HEK293 (cell line): ENCODE measurements around the gene DACH2.

Experiments used
- CTCF ChIA-PET: fragments of 350-600 bp; formaldehyde crosslinking; extraction: SDS; loops from one replicate; lab custom pipeline; 2021; ENCODE audit warnings: antibody characterized with exemption; lab: Yijun Ruan, JAX
- POLR2A ChIA-PET: fragments of 300-600 bp; formaldehyde crosslinking; extraction: SDS; loops from one replicate; lab custom pipeline; 2020; ENCODE audit warnings: antibody characterized with exemption, inconsistent platforms; lab: Yijun Ruan, JAX
- H3K27ac ChIP-seq: fragments of 200-500 bp; sonication (Bioruptor generic); 2 replicates; pipeline ENCODE4 v1.5.1; 2014; ENCODE audit warnings: low read depth, low read length, control low read depth, inconsistent platforms; ENCODE audit errors: extremely low read depth
- H3K36me3 ChIP-seq, 2 experiments: fragments of 200-500 bp in 1 of 2; sonication (Bioruptor generic) in 1 of 2; 1 replicate in 1 of 2; 2 replicates in 1 of 2; pipeline ENCODE4 v1.5.1; 2014 to 2017; ENCODE audit warnings: inconsistent platforms in 2 of 2, low read length in 2 of 2; ENCODE audit not compliant: control insufficient read depth in 2 of 2, insufficient read depth in 1 of 2
- H3K4me1 ChIP-seq: fragments of 200-500 bp; sonication (Bioruptor generic); 2 replicates; pipeline ENCODE4 v1.5.1; 2014; ENCODE audit warnings: mild to moderate bottlenecking, low read length, inconsistent platforms; ENCODE audit not compliant: control insufficient read depth, insufficient read depth
- H3K4me3 ChIP-seq: 2 replicates; pipeline ENCODE4 v1.5.1; 2011; ENCODE audit warnings: low read depth, mild to moderate bottlenecking, control low read depth, low read length, moderate library complexity
- H3K9me3 ChIP-seq: fragments of 200-500 bp; sonication (Bioruptor generic); 2 replicates; pipeline ENCODE4 v1.5.1; 2014; ENCODE audit warnings: low read depth, low read length, inconsistent platforms; ENCODE audit not compliant: control insufficient read depth, insufficient read depth
- GLI4 ChIP-seq: fragments of 450-650 bp; formaldehyde crosslinking; IDR thresholded peaks from 2 replicates; pipeline ENCODE4 v1.5.1; 2016; ENCODE audit warnings: missing biosample characterization, missing genetic modification characterization
- KLF10 ChIP-seq: fragments of 450-650 bp; IDR thresholded peaks from 2 replicates; pipeline ENCODE4 v1.5.1; 2018; ENCODE audit warnings: missing biosample characterization, mild to moderate bottlenecking, missing genetic modification characterization
- MEIS1 ChIP-seq: sonication (generic); formaldehyde crosslinking; IDR thresholded peaks from 2 replicates; pipeline ENCODE4 v1.8.1; 2022; ENCODE audit warnings: missing genetic modification reagents, mild to moderate bottlenecking, borderline replicate concordance
- MYNN ChIP-seq: fragments of 450-650 bp; formaldehyde crosslinking; IDR thresholded peaks from 2 replicates; pipeline ENCODE4 v1.5.1; 2016; ENCODE audit warnings: missing biosample characterization, missing genetic modification characterization, borderline replicate concordance
- MZF1 ChIP-seq: fragments of 450-650 bp; formaldehyde crosslinking; IDR thresholded peaks from 2 replicates; pipeline ENCODE4 v1.5.1; 2017; ENCODE audit warnings: missing biosample characterization, missing genetic modification characterization, borderline replicate concordance
- OVOL3 ChIP-seq: fragments of 450-650 bp; formaldehyde crosslinking; IDR thresholded peaks from 2 replicates; pipeline ENCODE4 v1.5.1; 2016; ENCODE audit warnings: missing biosample characterization, missing genetic modification characterization
- SP2 ChIP-seq: fragments of 450-650 bp; formaldehyde crosslinking; IDR thresholded peaks from 2 replicates; pipeline ENCODE4 v1.5.1; 2016; ENCODE audit warnings: missing biosample characterization, missing genetic modification characterization
- ZBTB20 ChIP-seq: fragments of 450-650 bp; formaldehyde crosslinking; IDR thresholded peaks from 2 replicates; pipeline ENCODE4 v1.5.1; 2016; ENCODE audit warnings: missing biosample characterization, missing genetic modification characterization
- ZFHX2 ChIP-seq: fragments of 450-650 bp; formaldehyde crosslinking; conservative IDR thresholded peaks from 2 replicates; pipeline ENCODE4 v1.5.1; 2016; ENCODE audit warnings: missing biosample characterization, missing genetic modification characterization
- ZFP41 ChIP-seq: fragments of 450-650 bp; formaldehyde crosslinking; IDR thresholded peaks from 2 replicates; pipeline ENCODE4 v1.5.1; 2016; ENCODE audit warnings: missing biosample characterization, missing genetic modification characterization, borderline replicate concordance
- ZNF114 ChIP-seq: fragments of 450-650 bp; formaldehyde crosslinking; IDR thresholded peaks from 2 replicates; pipeline ENCODE4 v1.5.0; 2017; ENCODE audit warnings: missing biosample characterization, missing genetic modification characterization
- ZNF132 ChIP-seq: fragments of 450-650 bp; formaldehyde crosslinking; IDR thresholded peaks from 2 replicates; pipeline ENCODE4 v1.5.1; 2017; ENCODE audit warnings: missing biosample characterization, missing genetic modification characterization, borderline replicate concordance
- ZNF24 ChIP-seq: fragments of 450-650 bp; formaldehyde crosslinking; IDR thresholded peaks from 2 replicates; pipeline ENCODE4 v1.5.1; 2016; ENCODE audit warnings: missing biosample characterization, missing genetic modification characterization
- ZNF274 ChIP-seq, 2 experiments: fragments of 200-500 bp in 1 of 2; fragments of 450-650 bp in 1 of 2; sonication (Bioruptor generic) in 1 of 2; formaldehyde crosslinking in 1 of 2; IDR thresholded peaks; 2 replicates each; pipeline versions ENCODE4 v1.5.1 to v1.6.1; 2014 to 2016; ENCODE audit warnings: borderline replicate concordance in 1 of 2, inconsistent platforms in 1 of 2, low read length in 1 of 2, missing biosample characterization in 1 of 2, missing genetic modification characterization in 1 of 2
- ZNF311 ChIP-seq: fragments of 450-650 bp; formaldehyde crosslinking; IDR thresholded peaks from 2 replicates; pipeline ENCODE4 v1.5.1; 2017; ENCODE audit warnings: missing biosample characterization, missing genetic modification characterization, borderline replicate concordance
- ZNF341 ChIP-seq: fragments of 450-650 bp; formaldehyde crosslinking; IDR thresholded peaks from 2 replicates; pipeline ENCODE4; 2016; ENCODE audit warnings: low read depth, missing biosample characterization, missing genetic modification characterization
- ZNF423 ChIP-seq: fragments of 450-650 bp; formaldehyde crosslinking; IDR thresholded peaks from 2 replicates; pipeline ENCODE4 v1.5.1; 2016; ENCODE audit warnings: missing biosample characterization, missing genetic modification characterization
- ZNF501 ChIP-seq: fragments of 450-650 bp; formaldehyde crosslinking; IDR thresholded peaks from 2 replicates; pipeline ENCODE4 v1.5.1; 2016; ENCODE audit warnings: missing biosample characterization, missing genetic modification characterization
- ZNF560 ChIP-seq: fragments of 450-650 bp; formaldehyde crosslinking; IDR thresholded peaks from 2 replicates; pipeline ENCODE4 v1.5.1; 2017; ENCODE audit warnings: missing biosample characterization, missing genetic modification characterization, borderline replicate concordance
- ZNF777 ChIP-seq: fragments of 450-650 bp; formaldehyde crosslinking; IDR thresholded peaks from 2 replicates; pipeline ENCODE4 v1.5.1; 2017; ENCODE audit warnings: missing biosample characterization, missing genetic modification characterization, borderline replicate concordance
- TF ChIP-seq, protein P1 (sequence below): fragments of 450-650 bp; formaldehyde crosslinking; IDR thresholded peaks from 2 replicates; pipeline ENCODE4 v1.5.1; 2016; ENCODE audit warnings: missing biosample characterization, missing genetic modification characterization
- TF ChIP-seq, protein P2 (sequence below): fragments of 450-650 bp; formaldehyde crosslinking; IDR thresholded peaks from 2 replicates; pipeline ENCODE4 v1.5.1; 2016; ENCODE audit warnings: missing biosample characterization, missing genetic modification characterization
- TF ChIP-seq, protein P3 (sequence below): fragments of 450-650 bp; formaldehyde crosslinking; IDR thresholded peaks from 2 replicates; pipeline ENCODE4 v1.5.0; 2017; ENCODE audit warnings: missing biosample characterization, missing genetic modification characterization, borderline replicate concordance
- TF ChIP-seq, protein P4 (sequence below): fragments of 450-650 bp; formaldehyde crosslinking; IDR thresholded peaks from 2 replicates; pipeline ENCODE4 v1.5.1; 2016; ENCODE audit warnings: missing biosample characterization, missing genetic modification characterization
- TF ChIP-seq, protein P5 (sequence below): fragments of 450-650 bp; formaldehyde crosslinking; IDR thresholded peaks from 2 replicates; pipeline ENCODE4 v1.5.1; 2017; ENCODE audit warnings: missing biosample characterization, missing genetic modification characterization

Gene DACH2

DNA sequence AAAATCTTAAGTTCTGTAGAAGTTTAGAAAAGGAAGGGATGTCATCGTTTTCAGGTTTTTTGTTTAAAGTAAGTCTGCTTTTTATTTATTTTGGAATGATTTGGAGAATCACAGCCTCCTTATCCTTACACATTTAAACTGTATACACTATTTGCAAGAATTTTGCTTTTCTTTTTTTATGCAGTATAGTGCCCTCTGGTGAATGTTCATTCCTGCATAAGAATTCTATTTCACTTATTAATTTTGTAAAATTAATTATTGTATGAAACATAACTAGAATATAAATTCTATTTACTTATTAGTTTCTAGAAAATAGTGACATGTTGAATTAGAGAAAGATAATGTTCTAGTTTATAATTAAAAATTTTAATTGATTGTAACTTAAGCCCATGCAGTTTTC, 44.6 kb downstream of the DACH2 start:
- ChIA-PET CTCF (no interaction called here), POLR2A (no interaction called here)
- no peak overlapping the region for H3K4me3 ChIP-seq
- H3K4me1 ChIP-seq, result no peaks in the 10 kb centered on the region
- H3K27ac ChIP-seq, result no peak overlapping the region
- no peaks in the 10 kb centered on the region; the same call in none of the 2 replicates for H3K9me3 ChIP-seq
- no peaks in the 10 kb centered on the region for H3K36me3 ChIP-seq
- no peak for TF ChIP-seq MYNN
- no peak for TF ChIP-seq ZNF311 (tag by site-specific recombination)
- no peak for TF ChIP-seq MZF1 (tag by site-specific recombination)
- TF ChIP-seq, protein P1, sequence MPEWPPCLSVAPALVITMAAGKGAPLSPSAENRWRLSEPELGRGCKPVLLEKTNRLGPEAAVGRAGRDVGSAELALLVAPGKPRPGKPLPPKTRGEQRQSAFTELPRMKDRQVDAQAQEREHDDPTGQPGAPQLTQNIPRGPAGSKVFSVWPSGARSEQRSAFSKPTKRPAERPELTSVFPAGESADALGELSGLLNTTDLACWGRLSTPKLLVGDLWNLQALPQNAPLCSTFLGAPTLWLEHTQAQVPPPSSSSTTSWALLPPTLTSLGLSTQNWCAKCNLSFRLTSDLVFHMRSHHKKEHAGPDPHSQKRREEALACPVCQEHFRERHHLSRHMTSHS (tag by site-specific recombination), result no peak
- no peak for TF ChIP-seq ZFP41 (tag by site-specific recombination)
- TF ChIP-seq, protein P2, sequence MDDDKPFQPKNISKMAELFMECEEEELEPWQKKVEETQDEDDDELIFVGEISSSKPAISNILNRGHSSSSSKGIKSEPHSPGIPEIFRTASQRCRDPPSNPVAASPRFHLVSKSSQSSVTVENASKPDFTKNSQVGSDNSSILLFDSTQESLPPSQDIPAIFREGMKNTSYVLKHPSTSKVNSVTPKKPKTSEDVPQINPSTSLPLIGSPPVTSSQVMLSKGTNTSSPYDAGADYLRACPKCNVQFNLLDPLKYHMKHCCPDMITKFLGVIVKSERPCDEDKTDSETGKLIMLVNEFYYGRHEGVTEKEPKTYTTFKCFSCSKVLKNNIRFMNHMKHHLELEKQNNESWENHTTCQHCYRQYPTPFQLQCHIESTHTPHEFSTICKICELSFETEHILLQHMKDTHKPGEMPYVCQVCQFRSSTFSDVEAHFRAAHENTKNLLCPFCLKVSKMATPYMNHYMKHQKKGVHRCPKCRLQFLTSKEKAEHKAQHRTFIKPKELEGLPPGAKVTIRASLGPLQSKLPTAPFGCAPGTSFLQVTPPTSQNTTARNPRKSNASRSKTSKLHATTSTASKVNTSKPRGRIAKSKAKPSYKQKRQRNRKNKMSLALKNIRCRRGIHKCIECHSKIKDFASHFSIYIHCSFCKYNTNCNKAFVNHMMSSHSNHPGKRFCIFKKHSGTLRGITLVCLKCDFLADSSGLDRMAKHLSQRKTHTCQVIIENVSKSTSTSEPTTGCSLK, result no peak
- TF ChIP-seq GLI4, result no peak
- no peak for TF ChIP-seq OVOL3
- TF ChIP-seq ZNF114, result no peak
- TF ChIP-seq, protein P3, sequence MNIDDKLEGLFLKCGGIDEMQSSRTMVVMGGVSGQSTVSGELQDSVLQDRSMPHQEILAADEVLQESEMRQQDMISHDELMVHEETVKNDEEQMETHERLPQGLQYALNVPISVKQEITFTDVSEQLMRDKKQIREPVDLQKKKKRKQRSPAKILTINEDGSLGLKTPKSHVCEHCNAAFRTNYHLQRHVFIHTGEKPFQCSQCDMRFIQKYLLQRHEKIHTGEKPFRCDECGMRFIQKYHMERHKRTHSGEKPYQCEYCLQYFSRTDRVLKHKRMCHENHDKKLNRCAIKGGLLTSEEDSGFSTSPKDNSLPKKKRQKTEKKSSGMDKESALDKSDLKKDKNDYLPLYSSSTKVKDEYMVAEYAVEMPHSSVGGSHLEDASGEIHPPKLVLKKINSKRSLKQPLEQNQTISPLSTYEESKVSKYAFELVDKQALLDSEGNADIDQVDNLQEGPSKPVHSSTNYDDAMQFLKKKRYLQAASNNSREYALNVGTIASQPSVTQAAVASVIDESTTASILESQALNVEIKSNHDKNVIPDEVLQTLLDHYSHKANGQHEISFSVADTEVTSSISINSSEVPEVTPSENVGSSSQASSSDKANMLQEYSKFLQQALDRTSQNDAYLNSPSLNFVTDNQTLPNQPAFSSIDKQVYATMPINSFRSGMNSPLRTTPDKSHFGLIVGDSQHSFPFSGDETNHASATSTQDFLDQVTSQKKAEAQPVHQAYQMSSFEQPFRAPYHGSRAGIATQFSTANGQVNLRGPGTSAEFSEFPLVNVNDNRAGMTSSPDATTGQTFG, result no peak
- no peak for TF ChIP-seq ZBTB20 (tag by site-specific recombination)
- TF ChIP-seq ZNF24 (tag by site-specific recombination), result no peak
- TF ChIP-seq, protein P4, sequence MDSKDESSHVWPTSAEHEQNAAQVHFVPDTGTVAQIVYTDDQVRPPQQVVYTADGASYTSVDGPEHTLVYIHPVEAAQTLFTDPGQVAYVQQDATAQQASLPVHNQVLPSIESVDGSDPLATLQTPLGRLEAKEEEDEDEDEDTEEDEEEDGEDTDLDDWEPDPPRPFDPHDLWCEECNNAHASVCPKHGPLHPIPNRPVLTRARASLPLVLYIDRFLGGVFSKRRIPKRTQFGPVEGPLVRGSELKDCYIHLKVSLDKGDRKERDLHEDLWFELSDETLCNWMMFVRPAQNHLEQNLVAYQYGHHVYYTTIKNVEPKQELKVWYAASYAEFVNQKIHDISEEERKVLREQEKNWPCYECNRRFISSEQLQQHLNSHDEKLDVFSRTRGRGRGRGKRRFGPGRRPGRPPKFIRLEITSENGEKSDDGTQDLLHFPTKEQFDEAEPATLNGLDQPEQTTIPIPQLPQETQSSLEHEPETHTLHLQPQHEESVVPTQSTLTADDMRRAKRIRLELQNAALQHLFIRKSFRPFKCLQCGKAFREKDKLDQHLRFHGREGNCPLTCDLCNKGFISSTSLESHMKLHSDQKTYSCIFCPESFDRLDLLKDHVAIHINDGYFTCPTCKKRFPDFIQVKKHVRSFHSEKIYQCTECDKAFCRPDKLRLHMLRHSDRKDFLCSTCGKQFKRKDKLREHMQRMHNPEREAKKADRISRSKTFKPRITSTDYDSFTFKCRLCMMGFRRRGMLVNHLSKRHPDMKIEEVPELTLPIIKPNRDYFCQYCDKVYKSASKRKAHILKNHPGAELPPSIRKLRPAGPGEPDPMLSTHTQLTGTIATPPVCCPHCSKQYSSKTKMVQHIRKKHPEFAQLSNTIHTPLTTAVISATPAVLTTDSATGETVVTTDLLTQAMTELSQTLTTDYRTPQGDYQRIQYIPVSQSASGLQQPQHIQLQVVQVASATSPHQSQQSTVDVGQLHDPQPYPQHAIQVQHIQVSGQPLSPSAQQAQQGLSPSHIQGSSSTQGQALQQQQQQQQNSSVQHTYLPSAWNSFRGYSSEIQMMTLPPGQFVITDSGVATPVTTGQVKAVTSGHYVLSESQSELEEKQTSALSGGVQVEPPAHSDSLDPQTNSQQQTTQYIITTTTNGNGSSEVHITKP (tag by site-specific recombination), result no peak
- TF ChIP-seq, all 188 proteins: peak for 0

DNA sequence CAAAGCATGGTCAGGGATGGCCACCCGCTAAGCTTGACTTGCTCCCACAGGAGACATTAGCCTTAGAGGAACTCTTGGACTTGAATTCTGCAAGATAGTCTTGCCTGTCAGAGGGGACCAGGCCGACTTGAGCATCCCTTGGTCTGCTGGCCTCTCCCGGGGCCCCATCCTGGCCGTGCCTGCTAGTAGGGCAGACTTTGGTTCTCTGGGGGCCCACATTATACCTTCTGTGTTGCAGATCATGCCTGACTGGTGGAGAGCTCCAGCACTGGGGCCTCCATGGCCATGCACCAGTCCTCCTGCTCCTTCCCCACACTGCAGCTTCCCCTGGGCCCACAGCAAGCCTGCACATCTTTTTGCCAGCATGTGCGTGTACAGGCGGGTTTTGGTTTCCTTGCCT, 46.5 kb downstream of the DACH2 start:
- no peak for TF ChIP-seq ZNF341 (tag by site-specific recombination)
- no peak for TF ChIP-seq ZNF311 (tag by site-specific recombination)
- TF ChIP-seq ZNF777 (tag by site-specific recombination), result no peak
- TF ChIP-seq ZFHX2 (tag by site-specific recombination), result no peak
- no peak for TF ChIP-seq ZNF132 (tag by site-specific recombination)
- no peak for TF ChIP-seq ZNF423 (tag by site-specific recombination)
- TF ChIP-seq KLF10 (tag by site-specific recombination), result no peak
- no peak for TF ChIP-seq SP2
- TF ChIP-seq ZNF560 (tag by site-specific recombination), result no peak
- TF ChIP-seq ZNF501 (tag by site-specific recombination), result no peak
- TF ChIP-seq, protein P5, sequence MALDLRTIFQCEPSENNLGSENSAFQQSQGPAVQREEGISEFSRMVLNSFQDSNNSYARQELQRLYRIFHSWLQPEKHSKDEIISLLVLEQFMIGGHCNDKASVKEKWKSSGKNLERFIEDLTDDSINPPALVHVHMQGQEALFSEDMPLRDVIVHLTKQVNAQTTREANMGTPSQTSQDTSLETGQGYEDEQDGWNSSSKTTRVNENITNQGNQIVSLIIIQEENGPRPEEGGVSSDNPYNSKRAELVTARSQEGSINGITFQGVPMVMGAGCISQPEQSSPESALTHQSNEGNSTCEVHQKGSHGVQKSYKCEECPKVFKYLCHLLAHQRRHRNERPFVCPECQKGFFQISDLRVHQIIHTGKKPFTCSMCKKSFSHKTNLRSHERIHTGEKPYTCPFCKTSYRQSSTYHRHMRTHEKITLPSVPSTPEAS (tag by site-specific recombination), result no peak
- TF ChIP-seq MEIS1 (CRISPR knock-in tag), result no peak
- no peak for TF ChIP-seq ZNF274 (IDR thresholded peaks at IDR 0.05; ENCODE audit: low read length)
- TF ChIP-seq ZNF274 (tag by site-specific recombination; IDR thresholded peaks at IDR 0.05; ENCODE audit: borderline replicate concordance), result no peak
- CTCF ChIA-PET, result no interaction called here

More for the DNA sequence above, 46.5 kb downstream of the DACH2 start:
- H3K36me3 ChIP-seq, result no peaks in the 10 kb centered on the region
- no peaks in the 10 kb centered on the region for H3K4me1 ChIP-seq
- H3K4me3 ChIP-seq, result no peak overlapping the region
- POLR2A ChIA-PET, result no interaction called here
- no peaks in the 10 kb centered on the region; the same call in none of the 2 replicates for H3K9me3 ChIP-seq
- H3K27ac ChIP-seq, result no peak overlapping the region
